GM10266 (cell line): ENCODE measurements around the gene CD80.

Experiments
- DNase-seq: peaks from one replicate; pipeline ENCODE4 v3.0.0; 2012; ENCODE audit errors: extremely low spot score
- TF ChIP-seq, protein P1 (sequence below): IDR thresholded peaks from 2 replicates; pipeline ENCODE4 v1.5.1; 2012; ENCODE audit warnings: mild to moderate bottlenecking, low read depth; ENCODE audit not compliant: control insufficient read depth, insufficient read depth; ENCODE audit errors: missing control alignments

The CD80 gene

DNA sequence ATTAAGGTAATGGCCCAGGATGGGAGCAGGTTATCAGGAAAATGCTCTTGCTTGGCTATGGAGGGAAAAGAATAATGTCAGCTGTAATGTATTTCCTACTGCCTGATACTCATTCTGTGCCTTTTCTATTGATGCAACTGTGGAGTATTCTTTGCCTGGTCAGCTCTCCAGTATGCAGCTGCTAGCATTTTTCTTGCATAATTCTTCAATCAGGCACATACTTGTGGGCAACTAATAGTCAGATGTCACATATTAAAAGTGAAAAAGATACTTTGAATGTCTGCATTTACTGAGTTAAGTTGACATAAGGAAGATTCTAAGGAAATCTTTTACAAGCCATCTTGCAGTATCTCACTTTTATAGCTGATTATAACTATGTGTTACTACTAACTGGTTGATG is 29.5 kb downstream of the CD80 start:
- no peak for DNase-seq
- TF ChIP-seq, protein P1, sequence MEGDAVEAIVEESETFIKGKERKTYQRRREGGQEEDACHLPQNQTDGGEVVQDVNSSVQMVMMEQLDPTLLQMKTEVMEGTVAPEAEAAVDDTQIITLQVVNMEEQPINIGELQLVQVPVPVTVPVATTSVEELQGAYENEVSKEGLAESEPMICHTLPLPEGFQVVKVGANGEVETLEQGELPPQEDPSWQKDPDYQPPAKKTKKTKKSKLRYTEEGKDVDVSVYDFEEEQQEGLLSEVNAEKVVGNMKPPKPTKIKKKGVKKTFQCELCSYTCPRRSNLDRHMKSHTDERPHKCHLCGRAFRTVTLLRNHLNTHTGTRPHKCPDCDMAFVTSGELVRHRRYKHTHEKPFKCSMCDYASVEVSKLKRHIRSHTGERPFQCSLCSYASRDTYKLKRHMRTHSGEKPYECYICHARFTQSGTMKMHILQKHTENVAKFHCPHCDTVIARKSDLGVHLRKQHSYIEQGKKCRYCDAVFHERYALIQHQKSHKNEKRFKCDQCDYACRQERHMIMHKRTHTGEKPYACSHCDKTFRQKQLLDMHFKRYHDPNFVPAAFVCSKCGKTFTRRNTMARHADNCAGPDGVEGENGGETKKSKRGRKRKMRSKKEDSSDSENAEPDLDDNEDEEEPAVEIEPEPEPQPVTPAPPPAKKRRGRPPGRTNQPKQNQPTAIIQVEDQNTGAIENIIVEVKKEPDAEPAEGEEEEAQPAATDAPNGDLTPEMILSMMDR, result no peak

DNA sequence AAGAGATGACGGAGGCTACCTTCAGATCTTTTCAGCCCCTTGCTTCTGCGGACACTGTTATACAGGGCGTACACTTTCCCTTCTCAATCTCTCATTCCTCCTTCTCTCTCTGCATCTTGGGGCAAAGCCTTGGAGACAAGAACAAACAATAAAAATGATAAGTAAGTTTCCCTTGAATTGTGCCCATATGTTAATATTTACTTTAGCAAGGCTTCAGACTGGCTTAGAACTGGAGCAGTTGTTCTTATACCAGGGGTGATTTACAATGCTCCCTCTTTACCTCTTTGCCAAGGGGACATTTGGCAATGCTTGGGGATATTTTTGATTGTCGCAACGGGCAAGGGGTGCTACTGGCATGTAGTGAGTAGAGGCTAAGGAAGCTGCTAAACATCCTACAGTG is 31.7 kb downstream of the CD80 start:
- TF ChIP-seq, protein P1, result no peak
- no peak for DNase-seq

GRCh38 chr3:119524931-119525662 is 34.3 kb downstream of the CD80 start:
- TF ChIP-seq, protein P1, result peak; percentile 54
- DNase-seq, result no peak

GRCh38 chr3:119518026-119518425 is 41.4 kb downstream of the CD80 start:
- no peak for DNase-seq
- TF ChIP-seq, protein P1, result no peak

- no peak for DNase-seq
- TF ChIP-seq, protein P1, result no peak
Measured at GRCh38 chr3:119517112-119517511, 42.3 kb downstream of the CD80 start.

GRCh38 chr3:119514637-119515036 is 44.8 kb downstream of the CD80 start:
- DNase-seq, result no peak

GRCh38 chr3:119510690-119511089 is 48.7 kb downstream of the CD80 start:
- TF ChIP-seq, protein P1, result no peak
- DNase-seq, result no peak

More at GRCh38 chr3:119514637-119515036, 44.8 kb downstream of the CD80 start:
- TF ChIP-seq, protein P1, result no peak
